ENCODE data around the gene SOX1.

Gene SOX1

GRCh38 chr13:112058941-112059340 lies 8.0 kb upstream of the SOX1 start:
- Histone ChIP-seq H3K4me2 (ENCODE audit: low read length, poor library complexity, severe bottlenecking) (no peak overlapping the region), H3K79me1 (replicated peaks; ENCODE audit: low read length, poor library complexity, severe bottlenecking) (no peaks in the 10 kb centered on the region), H3K9me3 (ENCODE audit: control insufficient read depth, low read length) (peaks cover 3% of the 10 kb centered on the region), H2BK15ac (ENCODE audit: low read depth, poor library complexity, severe bottlenecking) (no peak overlapping the region), H3K9ac (ENCODE audit: low read length) (no peak overlapping the region), H3K27ac (ENCODE audit: low read length, poor library complexity, severe bottlenecking) (no peak overlapping the region), H3K4ac (ENCODE audit: low read depth in 1 of 2, low read length in 2 of 2) (no peak overlapping the region), H3K27me3 (ENCODE audit: control insufficient read depth in 1 of 2, insufficient read depth in 1 of 2, low read length in 2 of 2) (peaks cover 94 to 97% of the 10 kb centered on the region in 2 experiments), H2BK12ac (ENCODE audit: low read length in 2 of 2) (no peak overlapping the region), H4K91ac (ENCODE audit: low read length) (no peak overlapping the region), H3K18ac (ENCODE audit: low read depth in 1 of 2, low read length in 2 of 2) (no peak overlapping the region), H4K8ac (ENCODE audit: low read length) (no peak overlapping the region), H3K4me3 (ENCODE audit: insufficient read depth in 1 of 2, low read depth in 1 of 2, low read length in 2 of 2) (no peak overlapping the region), H2AK5ac (ENCODE audit: low read length, severe bottlenecking) (no peak overlapping the region), H3K14ac (ENCODE audit: low read length in 2 of 2) (no peak overlapping the region), H3K4me1 (ENCODE audit: control insufficient read depth, insufficient read depth, low read depth, low read length) (peaks cover 17% of the 10 kb centered on the region), H3K23ac (ENCODE audit: low read length in 2 of 2) (no peak overlapping the region), H3K36me3 (ENCODE audit: control insufficient read depth in 1 of 2, insufficient read depth in 2 of 2, low read depth in 1 of 2, low read length in 2 of 2) (peaks cover 0 to 5% of the 10 kb centered on the region in 2 experiments), H2BK120ac (ENCODE audit: low read depth, low read length) (no peak overlapping the region), H2AFZ (ENCODE audit: low read depth, low read length) (no peak overlapping the region), H2BK5ac (ENCODE audit: low read depth, low read length, poor library complexity, severe bottlenecking) (no peak overlapping the region)
- WGBS: 22% methylated on average over 4 of the region's 5 CpGs
- no peak for DNase-seq

- Histone ChIP-seq H2AK5ac (ENCODE audit: low read length, severe bottlenecking) (no peak overlapping the region), H3K4me2 (ENCODE audit: low read length, poor library complexity, severe bottlenecking) (no peak overlapping the region), H3K36me3 (ENCODE audit: control insufficient read depth in 1 of 2, insufficient read depth in 2 of 2, low read depth in 1 of 2, low read length in 2 of 2) (peaks cover 0 to 5% of the 10 kb centered on the region in 2 experiments), H3K14ac (ENCODE audit: low read length in 2 of 2) (no peak overlapping the region), H3K9me3 (ENCODE audit: control insufficient read depth, low read length) (peaks cover 3% of the 10 kb centered on the region), H3K9ac (ENCODE audit: low read length) (no peak overlapping the region), H3K79me1 (replicated peaks; ENCODE audit: low read length, poor library complexity, severe bottlenecking) (no peaks in the 10 kb centered on the region), H2BK5ac (ENCODE audit: low read depth, low read length, poor library complexity, severe bottlenecking) (no peak overlapping the region), H3K27ac (ENCODE audit: low read length, poor library complexity, severe bottlenecking) (no peak overlapping the region), H4K8ac (ENCODE audit: low read length) (no peak overlapping the region), H2BK12ac (ENCODE audit: low read length in 2 of 2) (no peak overlapping the region), H3K4ac (ENCODE audit: low read depth in 1 of 2, low read length in 2 of 2) (no peak overlapping the region), H3K23ac (ENCODE audit: low read length in 2 of 2) (no peak overlapping the region), H3K4me1 (ENCODE audit: control insufficient read depth, insufficient read depth, low read depth, low read length) (peaks cover 14% of the 10 kb centered on the region), H3K18ac (ENCODE audit: low read depth in 1 of 2, low read length in 2 of 2) (no peak overlapping the region), H3K27me3 (ENCODE audit: control insufficient read depth in 1 of 2, insufficient read depth in 1 of 2, low read length in 2 of 2) (peaks cover 94 to 97% of the 10 kb centered on the region in 2 experiments), H3K4me3 (ENCODE audit: insufficient read depth in 1 of 2, low read depth in 1 of 2, low read length in 2 of 2) (no peak overlapping the region), H2BK15ac (ENCODE audit: low read depth, poor library complexity, severe bottlenecking) (no peak overlapping the region), H4K91ac (ENCODE audit: low read length) (no peak overlapping the region), H2BK120ac (ENCODE audit: low read depth, low read length) (no peak overlapping the region), H2AFZ (ENCODE audit: low read depth, low read length) (no peak overlapping the region)
- DNase-seq: no peak
- 14% methylated on average over 13 of the region's 15 CpGs for WGBS
Observed at GRCh38 chr13:112059457-112060281, 7.3 kb upstream of the SOX1 start.

- H2AK5ac ChIP-seq (ENCODE audit: low read length, severe bottlenecking): no peak overlapping the region
- no peak overlapping the region for H2BK12ac ChIP-seq (ENCODE audit: low read length in 2 of 2)
- H3K23ac ChIP-seq (ENCODE audit: low read length in 2 of 2): no peak overlapping the region
- H3K36me3 ChIP-seq (ENCODE audit: control insufficient read depth in 1 of 2, insufficient read depth in 2 of 2, low read depth in 1 of 2, low read length in 2 of 2): peaks cover 0 to 5% of the 10 kb centered on the region in 2 experiments
- no peak for DNase-seq
- H2BK5ac ChIP-seq (ENCODE audit: low read depth, low read length, poor library complexity, severe bottlenecking): no peak overlapping the region
- no peak overlapping the region for H3K4ac ChIP-seq (ENCODE audit: low read depth in 1 of 2, low read length in 2 of 2)
- H4K8ac ChIP-seq (ENCODE audit: low read length): no peak overlapping the region
- no peak overlapping the region for H4K91ac ChIP-seq (ENCODE audit: low read length)
- H3K4me3 ChIP-seq (ENCODE audit: insufficient read depth in 1 of 2, low read depth in 1 of 2, low read length in 2 of 2): no peak overlapping the region
- H3K14ac ChIP-seq (ENCODE audit: low read length in 2 of 2): no peak overlapping the region
- H3K27me3 ChIP-seq (ENCODE audit: control insufficient read depth in 1 of 2, insufficient read depth in 1 of 2, low read length in 2 of 2): peaks cover 94 to 97% of the 10 kb centered on the region in 2 experiments
- H3K18ac ChIP-seq (ENCODE audit: low read depth in 1 of 2, low read length in 2 of 2): no peak overlapping the region
- H2AFZ ChIP-seq (ENCODE audit: low read depth, low read length): no peak overlapping the region
- H3K9me3 ChIP-seq (ENCODE audit: control insufficient read depth, low read length): peaks cover 3% of the 10 kb centered on the region
- no peaks in the 10 kb centered on the region for H3K79me1 ChIP-seq (replicated peaks; ENCODE audit: low read length, poor library complexity, severe bottlenecking)
- 15% methylated on average over 5 of the region's 14 CpGs for WGBS
- H2BK15ac ChIP-seq (ENCODE audit: low read depth, poor library complexity, severe bottlenecking): no peak overlapping the region
- H3K9ac ChIP-seq (ENCODE audit: low read length): no peak overlapping the region
- H3K4me2 ChIP-seq (ENCODE audit: low read length, poor library complexity, severe bottlenecking): no peak overlapping the region
- H3K27ac ChIP-seq (ENCODE audit: low read length, poor library complexity, severe bottlenecking): no peak overlapping the region
- H2BK120ac ChIP-seq (ENCODE audit: low read depth, low read length): no peak overlapping the region
- peaks cover 14% of the 10 kb centered on the region for H3K4me1 ChIP-seq (ENCODE audit: control insufficient read depth, insufficient read depth, low read depth, low read length)
Observed at GRCh38 chr13:112060282-112060830, 6.6 kb upstream of the SOX1 start.

GRCh38 chr13:112060899-112061366 lies 6.0 kb upstream of the SOX1 start:
- Histone ChIP-seq H3K4me1 (ENCODE audit: control insufficient read depth, insufficient read depth, low read depth, low read length) (peaks cover 14% of the 10 kb centered on the region), H3K9me3 (ENCODE audit: control insufficient read depth, low read length) (peaks cover 3% of the 10 kb centered on the region), H4K8ac (ENCODE audit: low read length) (no peak overlapping the region), H3K36me3 (ENCODE audit: control insufficient read depth in 1 of 2, insufficient read depth in 2 of 2, low read depth in 1 of 2, low read length in 2 of 2) (peaks cover 0 to 3% of the 10 kb centered on the region in 2 experiments), H2AFZ (ENCODE audit: low read depth, low read length) (no peak overlapping the region), H3K27ac (ENCODE audit: low read length, poor library complexity, severe bottlenecking) (no peak overlapping the region), H3K4me3 (ENCODE audit: insufficient read depth in 1 of 2, low read depth in 1 of 2, low read length in 2 of 2) (no peak overlapping the region), H2BK12ac (ENCODE audit: low read length in 2 of 2) (no peak overlapping the region), H2AK5ac (ENCODE audit: low read length, severe bottlenecking) (no peak overlapping the region), H2BK120ac (ENCODE audit: low read depth, low read length) (no peak overlapping the region), H3K27me3 (ENCODE audit: control insufficient read depth in 1 of 2, insufficient read depth in 1 of 2, low read length in 2 of 2) (peaks cover 94 to 97% of the 10 kb centered on the region in 2 experiments), H3K14ac (ENCODE audit: low read length in 2 of 2) (no peak overlapping the region), H3K18ac (ENCODE audit: low read depth in 1 of 2, low read length in 2 of 2) (no peak overlapping the region), H4K91ac (ENCODE audit: low read length) (no peak overlapping the region), H3K23ac (ENCODE audit: low read length in 2 of 2) (no peak overlapping the region), H3K9ac (ENCODE audit: low read length) (no peak overlapping the region), H3K4ac (ENCODE audit: low read depth in 1 of 2, low read length in 2 of 2) (no peak overlapping the region), H2BK15ac (ENCODE audit: low read depth, poor library complexity, severe bottlenecking) (no peak overlapping the region), H2BK5ac (ENCODE audit: low read depth, low read length, poor library complexity, severe bottlenecking) (no peak overlapping the region), H3K79me1 (replicated peaks; ENCODE audit: low read length, poor library complexity, severe bottlenecking) (no peaks in the 10 kb centered on the region), H3K4me2 (ENCODE audit: low read length, poor library complexity, severe bottlenecking) (no peak overlapping the region)
- no peak for DNase-seq
- WGBS: 1% methylated on average over 27 of the region's 29 CpGs
